ENCODE results near the gene USP32. TPM values are rescaled to one million over a fixed set of nuclear protein-coding genes. Genes with fewer than 3 reads are reported as not detected.

The USP32 gene
- total RNA-seq, 4 donors from 2014 or later = 65.1 to 80.1 (median 77.2) TPM

DNA sequence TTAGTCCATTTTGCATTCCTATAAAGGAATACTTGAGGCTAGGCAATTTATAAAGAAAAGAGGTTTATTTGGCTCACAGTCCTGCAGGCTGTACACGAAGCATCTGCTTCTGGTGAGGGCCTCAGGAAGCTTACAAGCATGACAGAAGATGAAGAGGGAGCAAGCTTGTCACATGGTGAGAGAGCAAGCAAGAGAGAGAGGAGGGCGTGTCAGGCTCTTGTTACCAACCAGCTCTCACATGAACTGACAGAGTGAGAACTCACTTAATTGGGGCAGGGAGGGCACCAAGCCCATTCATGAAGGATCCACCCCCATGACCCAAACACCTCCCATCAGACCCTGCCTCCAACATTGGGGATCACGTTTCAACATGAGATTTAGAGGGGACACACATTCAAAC lies 31.9 kb upstream of the USP32 start:
- TF ChIP-seq, protein P1, sequence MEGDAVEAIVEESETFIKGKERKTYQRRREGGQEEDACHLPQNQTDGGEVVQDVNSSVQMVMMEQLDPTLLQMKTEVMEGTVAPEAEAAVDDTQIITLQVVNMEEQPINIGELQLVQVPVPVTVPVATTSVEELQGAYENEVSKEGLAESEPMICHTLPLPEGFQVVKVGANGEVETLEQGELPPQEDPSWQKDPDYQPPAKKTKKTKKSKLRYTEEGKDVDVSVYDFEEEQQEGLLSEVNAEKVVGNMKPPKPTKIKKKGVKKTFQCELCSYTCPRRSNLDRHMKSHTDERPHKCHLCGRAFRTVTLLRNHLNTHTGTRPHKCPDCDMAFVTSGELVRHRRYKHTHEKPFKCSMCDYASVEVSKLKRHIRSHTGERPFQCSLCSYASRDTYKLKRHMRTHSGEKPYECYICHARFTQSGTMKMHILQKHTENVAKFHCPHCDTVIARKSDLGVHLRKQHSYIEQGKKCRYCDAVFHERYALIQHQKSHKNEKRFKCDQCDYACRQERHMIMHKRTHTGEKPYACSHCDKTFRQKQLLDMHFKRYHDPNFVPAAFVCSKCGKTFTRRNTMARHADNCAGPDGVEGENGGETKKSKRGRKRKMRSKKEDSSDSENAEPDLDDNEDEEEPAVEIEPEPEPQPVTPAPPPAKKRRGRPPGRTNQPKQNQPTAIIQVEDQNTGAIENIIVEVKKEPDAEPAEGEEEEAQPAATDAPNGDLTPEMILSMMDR (IDR thresholded peaks at IDR 0.05; ENCODE audit: low read depth) = no peak

DNA sequence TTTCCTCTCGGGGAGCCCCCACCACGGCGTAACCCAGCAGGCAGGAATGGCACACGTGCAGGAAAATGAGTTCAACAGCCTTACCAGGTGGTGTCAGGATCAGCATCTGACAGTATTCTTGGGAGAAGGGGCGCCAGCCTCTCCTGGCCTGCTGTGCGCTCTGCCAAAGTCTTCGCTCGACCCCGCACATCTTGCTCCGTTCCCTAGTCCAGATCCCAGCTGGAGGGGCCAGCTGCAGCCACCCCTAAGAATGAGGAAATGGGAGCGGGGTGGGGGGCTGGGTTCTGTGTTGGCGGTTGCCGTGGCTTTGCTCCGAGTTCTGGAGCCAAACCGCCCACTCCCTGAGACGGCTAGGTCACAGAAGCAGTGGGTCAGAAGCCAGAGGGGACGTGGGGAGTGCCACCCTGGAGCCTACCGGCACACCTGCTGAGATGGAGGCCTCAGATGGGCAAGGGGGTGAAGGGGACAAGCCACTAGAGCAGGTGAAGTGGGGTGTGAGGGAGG lies 30.3 kb upstream of the USP32 start, which contains the start of gene CHCT1:
Gene CHCT1 (plus strand): TSS at position 328 of the 504 bp plus-strand sequence. CDS start 104 bp downstream, at position 432.
- TF ChIP-seq, protein P1 (IDR thresholded peaks at IDR 0.05; ENCODE audit: low read depth) = no peak

DNA sequence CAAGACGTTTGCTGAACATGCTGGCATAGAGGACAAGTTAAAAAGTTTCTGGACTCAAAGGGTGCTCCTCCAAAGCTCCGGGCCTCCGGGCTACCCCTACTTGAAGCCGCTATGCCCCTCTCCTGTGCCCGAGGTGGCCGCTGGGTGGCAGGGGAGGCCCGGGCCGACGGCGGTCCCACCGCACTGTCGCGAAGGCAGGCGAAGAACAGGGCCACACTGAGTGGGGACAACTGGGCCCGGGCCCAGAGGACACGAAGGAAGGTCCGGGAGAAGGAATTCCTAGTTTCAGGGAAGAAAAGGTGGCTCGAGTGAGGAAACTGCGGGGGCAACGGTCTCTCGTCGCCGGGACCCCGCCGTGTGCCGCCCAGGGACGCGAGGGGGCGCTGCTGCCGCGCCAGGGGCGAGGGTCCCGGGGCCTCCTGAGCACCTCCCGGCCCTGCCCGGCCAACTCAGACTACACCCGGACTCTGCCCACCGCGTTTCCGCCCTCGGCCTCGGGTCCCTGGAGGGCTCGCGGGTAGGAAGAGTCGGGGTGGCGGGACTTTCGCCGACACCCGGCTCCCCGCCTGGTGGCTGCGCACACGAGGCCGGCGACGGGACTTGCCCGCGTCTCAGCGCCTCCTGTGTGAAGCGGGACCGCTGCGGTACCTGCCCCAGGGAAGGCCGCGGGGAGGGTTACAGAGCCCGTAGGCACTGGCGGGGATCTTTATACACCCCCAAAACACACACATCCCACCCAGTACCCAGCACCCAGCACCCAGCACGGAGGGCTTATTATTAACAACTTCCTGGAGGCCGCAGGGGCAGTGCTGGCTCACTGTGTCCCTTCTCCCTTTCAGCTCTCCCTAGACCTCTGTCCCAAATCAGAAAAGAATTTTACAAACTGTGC lies 29.6 kb upstream of the USP32 start:
- TF ChIP-seq, protein P1 (IDR thresholded peaks at IDR 0.05; ENCODE audit: low read depth) = peak; percentile 3

DNA sequence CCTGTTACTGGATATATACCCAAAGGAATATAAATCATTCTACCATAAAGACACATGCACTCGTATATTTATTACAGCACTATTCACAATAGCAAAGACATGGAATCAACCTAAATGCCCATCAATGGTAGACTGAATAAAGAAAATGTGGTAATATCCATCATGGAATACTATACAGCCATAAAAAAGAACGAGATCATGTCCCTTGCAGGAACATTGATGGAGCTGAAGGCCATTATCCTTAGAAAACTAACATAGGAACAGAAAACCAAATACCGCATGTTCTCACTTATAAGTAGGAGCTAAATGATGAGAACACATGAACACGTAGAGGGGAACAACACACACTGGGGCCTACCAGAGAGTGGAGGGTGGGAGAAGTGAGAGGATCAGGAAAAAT lies 27.1 kb upstream of the USP32 start:
- TF ChIP-seq, protein P1 (IDR thresholded peaks at IDR 0.05; ENCODE audit: low read depth) = peak; percentile 71

DNA sequence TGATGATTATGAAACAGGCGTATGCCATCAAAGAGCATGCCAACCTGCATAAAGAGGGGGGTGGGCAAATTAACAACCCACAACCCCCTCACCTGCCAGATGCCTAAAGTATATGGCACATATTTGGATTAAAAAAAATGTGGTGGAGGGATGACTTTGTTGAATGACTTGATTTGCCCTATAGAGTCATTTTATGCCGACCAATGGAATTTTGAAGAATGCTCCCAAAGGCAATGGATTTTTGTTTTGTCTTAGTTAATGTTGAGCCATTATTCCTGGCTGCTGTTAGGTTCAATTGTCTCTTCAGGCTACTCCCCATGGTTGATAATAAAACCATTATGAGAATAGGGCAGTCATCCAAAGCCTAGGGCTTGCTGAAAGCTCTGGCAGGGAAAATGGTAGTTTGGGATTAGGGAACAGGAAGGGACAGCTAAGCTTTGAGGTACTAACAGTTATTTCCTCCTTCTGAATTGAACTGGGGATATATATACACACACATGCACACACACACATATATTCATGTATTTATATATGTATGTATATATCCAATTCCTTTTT lies 24.5 kb upstream of the USP32 start:
- TF ChIP-seq, protein P1 (IDR thresholded peaks at IDR 0.05; ENCODE audit: low read depth) = no peak

DNA sequence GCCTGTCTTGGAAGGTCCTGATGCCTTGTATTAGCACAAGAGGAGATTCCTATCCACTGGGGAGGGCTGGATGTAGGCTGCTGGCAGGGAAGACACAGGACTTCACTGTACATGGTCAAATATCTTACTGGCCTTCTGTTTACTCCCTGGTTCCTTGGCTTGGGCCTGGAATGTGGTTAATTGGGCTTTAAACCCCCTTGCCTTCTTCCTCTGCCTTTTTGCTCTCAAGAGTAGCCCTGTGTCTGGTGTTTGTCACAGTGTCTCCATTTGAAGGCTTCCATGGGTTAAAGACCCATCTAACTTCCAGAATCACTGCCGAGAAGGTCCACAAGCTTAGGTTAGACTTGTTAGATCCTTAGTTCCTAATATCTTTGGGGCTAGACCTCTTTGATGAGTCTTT lies 23.2 kb upstream of the USP32 start:
- TF ChIP-seq, protein P1 (IDR thresholded peaks at IDR 0.05; ENCODE audit: low read depth) = no peak

DNA sequence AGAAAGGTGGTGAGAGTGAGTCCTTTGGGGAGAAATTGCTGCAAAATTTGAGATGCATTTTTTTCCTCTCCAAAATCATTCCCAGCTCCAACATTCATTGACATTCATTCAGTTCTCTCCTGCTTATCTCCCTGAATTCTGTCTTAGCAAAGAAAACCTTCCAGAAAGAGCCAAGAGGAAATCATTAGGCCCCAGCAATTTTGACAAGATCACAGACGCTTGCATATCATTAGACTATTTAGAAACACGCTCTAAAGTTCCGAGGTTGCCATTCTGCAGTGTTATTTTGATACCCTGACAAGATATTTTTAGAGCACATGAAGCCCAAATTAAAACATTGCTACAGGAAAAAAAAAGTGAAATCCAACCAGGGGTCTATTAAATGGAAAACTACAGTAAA lies 20.8 kb upstream of the USP32 start:
- TF ChIP-seq, protein P1 (IDR thresholded peaks at IDR 0.05; ENCODE audit: low read depth) = no peak
